ENCODE measurements around the gene ADAM11. TPM values are rescaled to one million over a fixed set of nuclear protein-coding genes. Genes with fewer than 3 reads are reported as not detected.

ADAM11 gene
- total RNA-seq, 2 donors from 2014 or later = 1.9 to 3.5 TPM

DNA sequence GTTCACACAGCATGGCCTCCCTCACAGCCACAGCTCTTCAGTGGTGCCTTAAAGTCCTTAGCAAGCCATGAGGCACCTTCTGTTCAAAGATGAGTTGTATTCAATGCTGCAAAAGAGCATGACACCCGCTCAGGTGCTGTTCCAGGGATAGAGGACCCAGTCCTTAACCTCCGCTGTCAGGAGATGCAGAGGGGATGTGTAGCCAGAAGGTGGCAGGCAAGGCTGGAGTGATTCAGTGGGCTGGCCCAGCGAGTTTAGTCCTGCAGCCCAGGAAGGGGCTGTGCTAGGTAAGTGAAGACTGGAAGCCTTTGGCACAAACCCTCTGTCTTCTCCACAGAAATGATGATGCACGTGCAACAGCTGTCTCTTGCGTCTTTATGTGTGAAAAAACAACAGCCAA lies 25.0 kb upstream of the ADAM11 start:
- Histone ChIP-seq H3K9me3 (ENCODE audit: control insufficient read depth, low read length) (no peaks in the 10 kb centered on the region), H3K27me3 (ENCODE audit: control insufficient read depth, insufficient read depth, low read length, poor library complexity, severe bottlenecking) (no peaks in the 10 kb centered on the region), H3K4me1 (ENCODE audit: control insufficient read depth, insufficient read depth, low read length) (no peaks in the 10 kb centered on the region), H3K9ac (ENCODE audit: extremely low read depth, low read length, poor library complexity, severe bottlenecking) (no peak overlapping the region), H3K36me3 (ENCODE audit: control insufficient read depth, insufficient read depth, low read length) (peaks cover 63% of the 10 kb centered on the region), H3K27ac (ENCODE audit: low read depth, low read length) (no peak overlapping the region), H3K4me3 (ENCODE audit: low read length) (no peak overlapping the region)
- H3K9me3 Mint-ChIP-seq = no peaks in the 10 kb centered on the region
- H3K4me3 Mint-ChIP-seq = no peak overlapping the region
- no peaks in the 10 kb centered on the region for H3K4me1 Mint-ChIP-seq
- peak; percentile 90 for DNase-seq
- TF ChIP-seq, protein P1, sequence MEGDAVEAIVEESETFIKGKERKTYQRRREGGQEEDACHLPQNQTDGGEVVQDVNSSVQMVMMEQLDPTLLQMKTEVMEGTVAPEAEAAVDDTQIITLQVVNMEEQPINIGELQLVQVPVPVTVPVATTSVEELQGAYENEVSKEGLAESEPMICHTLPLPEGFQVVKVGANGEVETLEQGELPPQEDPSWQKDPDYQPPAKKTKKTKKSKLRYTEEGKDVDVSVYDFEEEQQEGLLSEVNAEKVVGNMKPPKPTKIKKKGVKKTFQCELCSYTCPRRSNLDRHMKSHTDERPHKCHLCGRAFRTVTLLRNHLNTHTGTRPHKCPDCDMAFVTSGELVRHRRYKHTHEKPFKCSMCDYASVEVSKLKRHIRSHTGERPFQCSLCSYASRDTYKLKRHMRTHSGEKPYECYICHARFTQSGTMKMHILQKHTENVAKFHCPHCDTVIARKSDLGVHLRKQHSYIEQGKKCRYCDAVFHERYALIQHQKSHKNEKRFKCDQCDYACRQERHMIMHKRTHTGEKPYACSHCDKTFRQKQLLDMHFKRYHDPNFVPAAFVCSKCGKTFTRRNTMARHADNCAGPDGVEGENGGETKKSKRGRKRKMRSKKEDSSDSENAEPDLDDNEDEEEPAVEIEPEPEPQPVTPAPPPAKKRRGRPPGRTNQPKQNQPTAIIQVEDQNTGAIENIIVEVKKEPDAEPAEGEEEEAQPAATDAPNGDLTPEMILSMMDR (conservative IDR thresholded peaks at IDR 0.05) = peak; percentile 79
- no peaks in the 10 kb centered on the region for H3K27me3 Mint-ChIP-seq (ENCODE audit: insufficient read depth)
- no peak overlapping the region for H3K27ac Mint-ChIP-seq
- H3K36me3 Mint-ChIP-seq (ENCODE audit: low read depth) = peaks cover 68% of the 10 kb centered on the region
- WGBS, 2 experiments (ENCODE audit: insufficient coverage in 1 of 2, insufficient read length in 1 of 2) = 76 to 81% methylated on average over 5 of the region's 5 CpGs

DNA sequence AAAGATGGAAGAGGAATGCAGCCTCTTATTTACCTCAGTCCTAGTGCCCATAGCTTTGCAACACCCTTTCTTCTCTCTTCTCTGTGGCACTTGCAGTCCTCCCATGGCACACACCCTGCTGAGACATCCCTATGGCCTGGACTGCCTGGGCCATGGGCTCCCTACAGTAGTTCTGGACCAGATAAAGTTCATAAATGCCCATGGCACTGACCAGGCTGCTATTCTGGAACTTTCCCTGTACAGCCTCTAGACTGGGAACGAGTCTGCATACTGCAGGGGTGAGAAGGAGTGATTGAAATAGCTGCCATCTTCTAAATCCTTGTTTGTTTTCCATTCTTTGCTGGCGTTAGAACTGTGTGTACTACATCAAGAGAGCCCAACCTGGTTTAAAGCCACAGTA lies 24.5 kb upstream of the ADAM11 start:
- no peak overlapping the region for H3K27ac Mint-ChIP-seq
- H3K4me3 Mint-ChIP-seq = no peak overlapping the region
- Histone ChIP-seq H3K4me1 (ENCODE audit: control insufficient read depth, insufficient read depth, low read length) (no peaks in the 10 kb centered on the region), H3K27ac (ENCODE audit: low read depth, low read length) (no peak overlapping the region), H3K9me3 (ENCODE audit: control insufficient read depth, low read length) (no peaks in the 10 kb centered on the region), H3K9ac (ENCODE audit: extremely low read depth, low read length, poor library complexity, severe bottlenecking) (no peak overlapping the region), H3K4me3 (ENCODE audit: low read length) (no peak overlapping the region), H3K36me3 (ENCODE audit: control insufficient read depth, insufficient read depth, low read length) (peaks cover 66% of the 10 kb centered on the region), H3K27me3 (ENCODE audit: control insufficient read depth, insufficient read depth, low read length, poor library complexity, severe bottlenecking) (no peaks in the 10 kb centered on the region)
- peaks cover 70% of the 10 kb centered on the region for H3K36me3 Mint-ChIP-seq (ENCODE audit: low read depth)
- WGBS, 2 experiments (ENCODE audit: insufficient coverage in 1 of 2, insufficient read length in 1 of 2) = 98 to 100% methylated on average over 2 of the region's 2 CpGs
- no peaks in the 10 kb centered on the region for H3K9me3 Mint-ChIP-seq
- H3K4me1 Mint-ChIP-seq = no peaks in the 10 kb centered on the region
- H3K27me3 Mint-ChIP-seq (ENCODE audit: insufficient read depth) = no peaks in the 10 kb centered on the region
- DNase-seq = no peak
- TF ChIP-seq, protein P1 (conservative IDR thresholded peaks at IDR 0.05) = no peak

DNA sequence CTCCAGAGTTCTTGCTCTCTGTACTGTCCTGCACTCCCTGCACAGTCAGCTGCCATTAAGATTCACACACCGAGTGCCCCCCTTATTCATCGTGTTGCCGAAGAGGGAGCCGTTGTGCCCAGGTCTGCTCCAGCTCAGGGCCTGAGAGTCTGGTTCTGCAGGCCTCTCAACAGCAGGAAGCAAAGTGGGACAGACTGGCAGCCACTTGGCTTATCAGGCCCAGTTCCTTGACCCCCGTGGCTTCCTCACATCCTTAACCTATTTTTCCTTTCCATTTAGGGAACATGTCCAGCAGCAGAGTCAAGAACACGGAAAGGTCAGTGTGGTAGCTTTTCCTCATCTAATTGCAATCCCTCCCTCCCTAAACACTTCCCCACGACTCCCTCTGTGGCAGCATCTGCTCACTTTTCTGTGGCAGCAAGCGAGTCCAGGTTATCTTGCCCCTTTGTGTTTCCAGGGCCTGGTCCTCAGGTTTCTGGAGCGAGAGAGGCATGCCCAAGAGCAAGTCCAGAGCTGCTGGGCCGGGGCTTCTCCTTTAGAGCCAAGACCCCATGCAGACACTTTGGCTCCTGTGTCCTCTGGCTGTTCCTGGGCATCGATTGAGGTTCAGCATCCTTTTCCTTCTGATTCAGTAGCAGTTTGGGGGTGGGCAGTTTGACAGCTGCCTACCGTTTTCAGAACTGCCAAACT lies 22.1 kb upstream of the ADAM11 start:
- Histone ChIP-seq H3K36me3 (ENCODE audit: control insufficient read depth, insufficient read depth, low read length) (peaks cover 64% of the 10 kb centered on the region), H3K27me3 (ENCODE audit: control insufficient read depth, insufficient read depth, low read length, poor library complexity, severe bottlenecking) (no peaks in the 10 kb centered on the region), H3K9ac (ENCODE audit: extremely low read depth, low read length, poor library complexity, severe bottlenecking) (no peak overlapping the region), H3K27ac (ENCODE audit: low read depth, low read length) (no peak overlapping the region), H3K4me3 (ENCODE audit: low read length) (no peak overlapping the region), H3K4me1 (ENCODE audit: control insufficient read depth, insufficient read depth, low read length) (no peaks in the 10 kb centered on the region), H3K9me3 (ENCODE audit: control insufficient read depth, low read length) (no peaks in the 10 kb centered on the region)
- DNase-seq = no peak
- 94 to 98% methylated on average over 11 to 12 of the region's 12 CpGs for WGBS, 2 experiments (ENCODE audit: insufficient coverage in 1 of 2, insufficient read length in 1 of 2)
- Mint-ChIP-seq H3K9me3 (no peaks in the 10 kb centered on the region), H3K36me3 (ENCODE audit: low read depth) (peaks cover 68% of the 10 kb centered on the region), H3K4me3 (no peak overlapping the region), H3K27me3 (ENCODE audit: insufficient read depth) (no peaks in the 10 kb centered on the region), H3K4me1 (peaks cover 3% of the 10 kb centered on the region), H3K27ac (peak overlapping the region; percentile 55)
- TF ChIP-seq, protein P1 (conservative IDR thresholded peaks at IDR 0.05) = no peak
